Heart right ventricle (tissue), 16 donors: ENCODE data around the gene TRMT2A. TPM values are rescaled to one million over a fixed set of nuclear protein-coding genes. Genes with fewer than 3 reads are reported as not detected.

Experiments
- ATAC-seq, 8 donors: fragments of 200-7000 bp; cut with Tn5 transposase; one replicate each; pipeline ENCODE4 v1.9.1; 2020; ENCODE audit warnings: mild to moderate bottlenecking in 8 of 8, moderate library complexity in 8 of 8, moderate number of reproducible peaks in 1 of 8
- DNase-seq, 2 donors: peaks; one replicate each; pipeline ENCODE4 v3.0.0-alpha.2; 2020
- H3K27ac ChIP-seq, 10 donors: fragments of 200-600 bp; sonication (generic) in 2 of 10; one replicate each; pipeline versions ENCODE4 v1.5.0 to v1.8.0; 2020 to 2022; ENCODE audit warnings: mild to moderate bottlenecking in 3 of 10
- H3K27me3 ChIP-seq, 7 donors: fragments of 200-600 bp; one replicate each; pipeline ENCODE4 v1.8.0; 2021 to 2022; ENCODE audit warnings: mild to moderate bottlenecking in 2 of 7
- H3K36me3 ChIP-seq, 9 donors: fragments of 200-600 bp; sonication (generic) in 1 of 9; one replicate each; pipeline versions ENCODE4 v1.5.0 to v1.8.0; 2020 to 2022; ENCODE audit warnings: mild to moderate bottlenecking in 2 of 9
- H3K4me1 ChIP-seq, 9 donors: fragments of 200-600 bp; sonication (generic) in 1 of 9; one replicate each; pipeline versions ENCODE4 v1.5.0 to v1.8.0; 2020 to 2022; ENCODE audit warnings: mild to moderate bottlenecking in 4 of 9
- H3K4me3 ChIP-seq, 10 donors: fragments of 200-600 bp; sonication (generic) in 2 of 10; one replicate each; pipeline versions ENCODE4 v1.5.0 to v1.8.0; 2020 to 2022; ENCODE audit warnings: mild to moderate bottlenecking in 7 of 10, moderate library complexity in 2 of 10
- H3K9me3 ChIP-seq, 11 donors: fragments of 200-600 bp in 10 of 11; sonication (generic) in 2 of 11; one replicate each; pipeline versions ENCODE4 v1.5.0 to v1.8.0; 2013 to 2022; ENCODE audit warnings: mild to moderate bottlenecking in 2 of 11, control low read depth in 1 of 11, moderate library complexity in 1 of 11
- CTCF ChIP-seq, 9 donors: fragments of 200-600 bp; sonication (generic) in 2 of 9; IDR thresholded peaks; one replicate each; pipeline versions ENCODE4 v1.5.0 to v1.8.0; 2021 to 2022; ENCODE audit warnings: antibody characterized with exemption in 9 of 9, mild to moderate bottlenecking in 5 of 9, moderate library complexity in 1 of 9
- WGBS, 2 donors: extraction: QIAGEN DNeasy Blood & Tissue Kit; methylation state at CpG; one replicate each; pipeline ENCODE4 v1.1.7; 2013; ENCODE audit warnings: inconsistent platforms in 1 of 2; 5-methylcytosine and 5-hydroxymethylcytosine counted together
- intact Hi-C, 10 donors: fragments of 100-400 bp; cut with DNase I; formaldehyde crosslinking; loops; one replicate each; pipeline versions ENCODE4 v1.11.1 to v1.14.2; 2022
- polyA plus RNA-seq, 2 donors: library from polyadenylated mRNA; stranded (reverse); fragments of 200-250 nt; gene quantifications; one replicate each; pipeline ENCODE4 v1.2.3, GENCODE V29; 2013
- total RNA-seq, 10 donors: library from RNA; stranded (reverse); fragmentation: NEBNext Ultra II Directional in 3 of 10; extraction: Animal tissue kit (Norgen Biotek cat#: 25700) in 3 of 10; gene quantifications; one replicate each; pipeline versions ENCODE4 v1.2.1 to v1.2.4, GENCODE V29; 2021 to 2023
- donor health status: Arrhythmogenic right ventricular cardiomyopathy.
- donor health status: ischemic (EF 13 %, LVEDD 7.1; RV severe dilation, severe dysfunction).
- donor health status: healthy with polysubstance abuse.
- donor health status: DM: no; HTN: yes; CAD: no.
- donor health status: DM: no; HTN: no; CAD: no.
- donor health status: ischemic (EF 25% LVEDD 6.9; RV normal size, moderate dysfunction).
- donor health status: ischemic (EF 25% LVEDD 5.7; RV mildly dilated, moderate dysfunction).
- donor health status: healthy.
- donor health status: DM: yes; HTN: yes; CAD: no.
- donor health status: Ischemic cardiomyopathy.
- donor health status: ischemic (EF 35%, LVEDD 5.7; RV mildly dilated, moderate dysfunction).
- donor health status: nonischemic (EF 11% LVEDD 7.7; RV severe dilation, severe dysfunction).
- donor health status: DM: yes; HTN: yes; CAD: no.
- donor health status: PGD.
- donor health status: ischemic (EF 29% LVEDD 5.4; RV normal size, mild dysfunction).
- donor health status: nonischemic (EF 23%, LVEDD 6.1; RV moderate dilation, normal function).

TRMT2A gene
- total and polyA plus RNA-seq, 12 donors, result 18.4 to 58.2 (median 26.0) TPM

GRCh38 chr22:20079745-20080444, 37.1 kb downstream of the TRMT2A start, which contains the start of gene DGCR8:
DGCR8 (plus strand) TSS chr22:20080241; CDS start chr22:20085964, 5,723 bp downstream.
- no peaks in the 10 kb centered on the region for H3K27me3 ChIP-seq
- no peak for TF ChIP-seq CTCF (IDR thresholded peaks at IDR 0.05)
- intact Hi-C loops, result loop anchor here in 6 of 10 donors (2.0 to 5.0 kb wide), 8 partner anchors 37 to 127 kb away; partner anchors contain the start of genes RANBP1 (in 3 of the 6), TANGO2 (in 3 of the 6), TRMT2A (in 3 of the 6) and ARVCF (in 1 of the 6)
- WGBS, 2 donors, result 0 to 1% methylated on average over 94 to 100 of the region's 100 CpGs
- peaks cover 26 to 53% (median 47%) of the 10 kb centered on the region in 9 donors for H3K4me1 ChIP-seq
- H3K4me3 ChIP-seq, result peak within 1 kb of the TSS; percentile 68 to 99 (median 88)
- H3K27ac ChIP-seq, result peak within 1 kb of the TSS; percentile 88 to 97 (median 94)
- peaks cover 0 to 3% (median 0%) of the 10 kb centered on the region in 9 donors for H3K36me3 ChIP-seq
- no peaks in the 10 kb centered on the region for H3K9me3 ChIP-seq
- ATAC-seq, result peak; percentile 96 to 98 (median 97)
- DNase-seq, result peak; percentile 95

DNA sequence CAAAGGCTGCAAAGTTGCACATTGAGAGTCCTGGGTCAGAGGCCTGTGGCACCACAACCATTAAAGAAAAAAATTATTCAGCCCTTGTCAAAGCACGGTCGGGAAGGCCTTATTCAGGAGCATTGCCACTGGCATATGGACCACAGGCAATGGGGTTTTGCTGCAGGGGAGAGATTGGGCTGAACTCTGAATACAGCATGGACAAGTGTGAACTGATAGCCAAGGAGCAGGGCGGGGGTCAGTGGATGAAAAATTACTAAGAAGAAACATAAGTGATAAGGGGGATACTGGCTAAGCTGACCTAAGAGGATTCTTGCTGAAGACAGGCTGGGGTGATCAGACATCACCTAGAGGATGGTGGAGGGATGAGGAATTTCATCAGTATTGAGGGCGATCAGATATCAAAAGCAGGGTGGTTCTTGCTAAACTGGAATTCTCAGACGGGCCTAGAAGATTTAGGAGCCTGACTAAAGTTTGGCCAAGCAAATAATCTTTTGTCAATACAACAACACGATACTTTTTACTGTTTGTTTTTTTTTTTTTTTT, 40.3 kb downstream of the TRMT2A start:
- intact Hi-C loops, result loop anchor here in 4 of 10 donors (5.0 kb wide), 4 partner anchors 41 to 131 kb away; partner anchors contain the start of genes RANBP1 (in 2 of the 4) and TRMT2A (in 2 of the 4)
- H3K27me3 ChIP-seq, result no peaks in the 10 kb centered on the region
- no peak for ATAC-seq
- no peak overlapping the region for H3K4me3 ChIP-seq
- no peak for DNase-seq
- TF ChIP-seq CTCF (IDR thresholded peaks at IDR 0.05), result no peak
- WGBS, 2 donors, result 69 to 74% methylated on average over 6 of the region's 6 CpGs
- no peaks in the 10 kb centered on the region for H3K9me3 ChIP-seq
- peaks cover 7 to 21% (median 16%) of the 10 kb centered on the region in 9 donors for H3K4me1 ChIP-seq
- H3K36me3 ChIP-seq, result no peaks in the 10 kb centered on the region
- no peak overlapping the region for H3K27ac ChIP-seq

- Histone ChIP-seq H3K4me3 (no peak overlapping the region), H3K4me1 (no peaks in the 10 kb centered on the region), H3K36me3 (peaks cover 0 to 1% (median 0%) of the 10 kb centered on the region in 9 donors), H3K27me3 (no peaks in the 10 kb centered on the region), H3K9me3 (no peaks in the 10 kb centered on the region), H3K27ac (no peak overlapping the region)
- no peak for DNase-seq
- ATAC-seq, result no peak
- 62 to 66% methylated on average over 8 of the region's 8 CpGs for WGBS, 2 donors
- intact Hi-C loops, result no loop called here
- no peak for TF ChIP-seq CTCF (IDR thresholded peaks at IDR 0.05)
These were observed 45.5 kb downstream of the TRMT2A start for GRCh38 chr22:20071524-20071972.

GRCh38 chr22:20069331-20070042, 47.5 kb downstream of the TRMT2A start:
- WGBS, 2 donors, result 84 to 94% methylated on average over 7 of the region's 7 CpGs
- DNase-seq (no peak), ATAC-seq (peak in 1 of 8 donors; percentile 15)
- Histone ChIP-seq H3K27me3 (no peaks in the 10 kb centered on the region), H3K4me1 (no peaks in the 10 kb centered on the region), H3K27ac (no peak overlapping the region), H3K4me3 (no peak overlapping the region), H3K9me3 (no peaks in the 10 kb centered on the region), H3K36me3 (peaks cover 0 to 20% (median 5%) of the 10 kb centered on the region in 9 donors)
- no peak for TF ChIP-seq CTCF (IDR thresholded peaks at IDR 0.05)
- intact Hi-C loops, result no loop called here
